ENCODE measurements around the gene RXRB. TPM values are rescaled to one million over a fixed set of nuclear protein-coding genes. Genes with fewer than 3 reads are reported as not detected.
A peak's percentile ranks its signal among the peaks of the same experiment; 100 is the strongest.

The RXRB gene
- total and polyA plus RNA-seq, 2 of the 13 experiments (the other 11 are each of a cell fraction or from before 2014, with no cell fraction given): 26.7 to 55.7 TPM

- no peak for TF ChIP-seq ZNF609 (CRISPR knock-in tag; IDR thresholded peaks at IDR 0.05; ENCODE audit: borderline replicate concordance)
- TF ChIP-seq AGO2 (optimal IDR thresholded peaks at IDR 0.05; ENCODE audit: low read depth, low read length): peak; percentile 99
- 0 out of 2 replicates have a peak, but pooled peaks have one; percentile 31 for TF ChIP-seq ZSCAN25 (CRISPR knock-in tag; IDR thresholded peaks at IDR 0.05)
- TF ChIP-seq DR1 (CRISPR knock-in tag; IDR thresholded peaks at IDR 0.05): no peak
- peak; percentile 34; the same call in 1 of the 2 replicates for TF ChIP-seq GABPB1 (CRISPR knock-in tag; IDR thresholded peaks at IDR 0.05)
- no peak for TF ChIP-seq ZNF781 (CRISPR knock-in tag; IDR thresholded peaks at IDR 0.05; ENCODE audit: borderline replicate concordance, not compliant biosample characterization)
- no peak for TF ChIP-seq KDM1A (CRISPR knock-in tag; IDR thresholded peaks at IDR 0.05)
- TF ChIP-seq ZNF550 (CRISPR knock-in tag; IDR thresholded peaks at IDR 0.05; ENCODE audit: borderline replicate concordance): no peak
- no peak for TF ChIP-seq YEATS2 (CRISPR knock-in tag; IDR thresholded peaks at IDR 0.05; ENCODE audit: borderline replicate concordance)
- no peak for TF ChIP-seq GABPA (IDR thresholded peaks at IDR 0.05; ENCODE audit: low read depth, low read length)
- 0 out of 2 replicates have a peak, but pooled peaks have one; percentile 11 for TF ChIP-seq GABPA (CRISPR knock-in tag; IDR thresholded peaks at IDR 0.05; ENCODE audit: low read depth)
- TF ChIP-seq ELF4 (CRISPR knock-in tag; IDR thresholded peaks at IDR 0.05; ENCODE audit: borderline replicate concordance): no peak
- no peak for TF ChIP-seq DMAP1 (CRISPR knock-in tag; IDR thresholded peaks at IDR 0.05)
- TF ChIP-seq E2F2 (CRISPR knock-in tag; IDR thresholded peaks at IDR 0.05; ENCODE audit: borderline replicate concordance): 0 out of 2 replicates have a peak, but pooled peaks have one; percentile 40
Observed at GRCh38 chr6:33213166-33213988, 12.9 kb upstream of the RXRB start (continued).
